ENCODE results near the gene ARMC2.
"Not testable (repeated sequence)": the region's sequence is repeated elsewhere in the genome, so short reads cannot be mapped to it uniquely, and the experiment has no call there.

The ARMC2 gene, protein sequence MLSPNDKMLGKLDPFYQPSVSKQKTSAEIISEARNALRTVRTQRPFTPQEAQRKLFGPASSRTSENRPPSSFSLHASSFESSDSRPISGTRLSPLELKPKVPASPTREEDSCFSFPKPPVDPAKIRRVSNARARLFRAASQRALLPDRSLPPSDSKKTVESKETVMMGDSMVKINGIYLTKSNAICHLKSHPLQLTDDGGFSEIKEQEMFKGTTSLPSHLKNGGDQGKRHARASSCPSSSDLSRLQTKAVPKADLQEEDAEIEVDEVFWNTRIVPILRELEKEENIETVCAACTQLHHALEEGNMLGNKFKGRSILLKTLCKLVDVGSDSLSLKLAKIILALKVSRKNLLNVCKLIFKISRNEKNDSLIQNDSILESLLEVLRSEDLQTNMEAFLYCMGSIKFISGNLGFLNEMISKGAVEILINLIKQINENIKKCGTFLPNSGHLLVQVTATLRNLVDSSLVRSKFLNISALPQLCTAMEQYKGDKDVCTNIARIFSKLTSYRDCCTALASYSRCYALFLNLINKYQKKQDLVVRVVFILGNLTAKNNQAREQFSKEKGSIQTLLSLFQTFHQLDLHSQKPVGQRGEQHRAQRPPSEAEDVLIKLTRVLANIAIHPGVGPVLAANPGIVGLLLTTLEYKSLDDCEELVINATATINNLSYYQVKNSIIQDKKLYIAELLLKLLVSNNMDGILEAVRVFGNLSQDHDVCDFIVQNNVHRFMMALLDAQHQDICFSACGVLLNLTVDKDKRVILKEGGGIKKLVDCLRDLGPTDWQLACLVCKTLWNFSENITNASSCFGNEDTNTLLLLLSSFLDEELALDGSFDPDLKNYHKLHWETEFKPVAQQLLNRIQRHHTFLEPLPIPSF

DNA sequence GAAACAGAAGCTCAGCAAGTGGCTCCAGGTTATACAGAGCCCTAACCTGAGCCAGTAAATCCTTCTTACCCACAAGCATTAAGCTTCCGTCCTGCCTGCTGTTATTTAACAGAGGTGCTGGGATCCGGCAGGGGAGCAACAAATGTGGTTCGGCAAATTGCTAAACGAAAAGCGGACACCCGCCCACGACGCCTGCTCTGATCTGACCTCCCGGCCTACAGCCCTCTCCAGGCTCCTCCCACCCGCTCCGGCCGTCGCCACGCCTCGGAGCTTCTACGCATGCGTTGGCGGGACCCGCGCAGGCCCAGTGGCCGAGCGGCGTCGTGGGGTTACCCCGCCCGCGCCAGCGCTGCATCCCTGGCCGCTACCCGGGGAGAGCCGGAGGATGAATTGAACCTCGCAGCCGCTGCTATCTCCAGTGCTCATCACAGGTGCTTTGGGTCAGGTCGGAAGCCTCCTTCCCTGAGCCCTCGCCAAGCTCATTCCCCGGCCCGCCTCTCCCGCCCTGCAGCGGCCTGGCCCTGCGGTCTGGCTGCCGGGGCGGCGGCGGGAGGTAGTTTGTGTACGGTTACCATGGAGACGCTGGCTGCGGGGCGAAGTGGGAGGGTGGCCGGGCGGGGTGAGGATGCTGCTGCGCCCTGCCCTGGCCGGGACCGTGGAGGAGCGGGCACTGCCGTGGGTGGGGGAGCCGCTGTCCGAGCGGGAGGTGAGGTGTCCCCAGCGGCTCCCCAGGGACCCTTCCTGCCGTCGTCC, at the start of gene ARMC2:
Gene ARMC2 (plus strand): TSS at position 307 of the 753 bp plus-strand sequence. CDS start 5,846 bp downstream, outside the sequence.
- DNase-seq (ENCODE audit: low spot score): peak; percentile 89

DNA sequence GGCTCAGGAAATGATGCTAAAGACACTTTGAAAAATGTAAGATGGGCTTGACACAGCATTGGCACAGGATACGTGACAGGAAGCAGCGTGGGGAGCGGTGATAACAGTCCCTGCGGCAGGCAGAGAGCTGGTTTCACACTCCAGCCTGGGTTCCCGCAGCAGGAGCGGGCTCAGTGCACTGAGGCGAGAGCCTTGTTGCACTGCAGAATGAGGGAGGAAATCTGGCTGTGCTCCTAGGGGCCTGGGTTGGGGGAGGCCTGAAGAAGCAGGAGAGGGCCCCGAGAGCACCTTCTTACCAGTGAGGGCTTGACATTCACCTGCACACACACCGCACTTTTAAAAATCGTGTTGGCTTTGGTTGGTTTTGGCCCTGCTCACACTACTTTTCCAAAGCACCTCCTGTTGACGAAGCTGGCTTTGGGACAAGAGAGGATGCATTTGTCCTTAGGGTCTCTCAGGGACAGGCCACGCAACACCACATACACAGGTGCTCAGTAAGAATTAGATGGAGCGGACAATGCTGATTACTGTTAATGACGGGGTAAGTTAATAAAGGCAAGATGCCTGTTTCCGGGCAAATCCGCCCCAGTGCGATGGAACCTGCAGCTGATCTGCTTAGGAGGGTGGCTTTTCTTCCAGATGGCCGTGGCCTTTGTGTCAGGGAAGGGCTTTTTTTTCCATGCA, 49.4 kb upstream of the ARMC2 start:
- no peak for DNase-seq (ENCODE audit: low spot score)

DNA sequence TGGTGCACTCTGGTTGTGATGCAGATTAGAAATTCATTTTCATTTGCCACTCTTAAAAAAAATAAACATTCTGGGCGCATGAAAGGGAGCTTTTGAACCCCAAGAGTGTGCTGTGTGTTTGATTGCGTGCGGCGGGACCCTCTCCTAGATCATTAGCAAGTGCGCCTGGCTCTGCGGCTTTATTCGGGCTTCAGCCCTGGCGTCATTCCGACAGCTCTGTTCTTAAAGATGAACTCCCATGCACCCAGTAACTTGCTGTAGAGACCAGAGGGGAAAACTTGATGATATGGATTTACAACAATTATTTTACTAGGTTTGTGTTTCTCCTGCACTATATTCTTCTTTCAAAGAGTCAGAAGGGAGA, 48.9 kb upstream of the ARMC2 start:
- DNase-seq (ENCODE audit: low spot score): no peak

DNA sequence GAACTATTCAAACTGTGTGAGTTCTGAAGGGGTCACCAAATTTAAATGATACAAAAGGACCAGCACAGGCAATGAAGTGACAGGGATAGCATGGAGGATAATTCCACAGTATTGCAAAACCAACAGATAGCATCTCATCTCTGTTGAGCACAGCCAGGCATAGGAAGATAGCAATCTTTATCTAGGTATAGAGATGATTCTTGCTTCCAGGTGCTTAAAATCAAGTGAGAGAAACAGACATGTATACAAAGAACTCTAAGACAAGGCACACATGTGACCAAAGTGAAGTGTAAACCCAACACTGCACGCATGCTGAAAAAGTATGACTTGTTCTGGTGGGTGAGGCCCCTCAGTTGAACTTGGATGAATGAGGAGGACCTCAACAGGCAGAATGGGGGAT, 48.4 kb upstream of the ARMC2 start:
- DNase-seq (ENCODE audit: low spot score): peak; percentile 60

DNA sequence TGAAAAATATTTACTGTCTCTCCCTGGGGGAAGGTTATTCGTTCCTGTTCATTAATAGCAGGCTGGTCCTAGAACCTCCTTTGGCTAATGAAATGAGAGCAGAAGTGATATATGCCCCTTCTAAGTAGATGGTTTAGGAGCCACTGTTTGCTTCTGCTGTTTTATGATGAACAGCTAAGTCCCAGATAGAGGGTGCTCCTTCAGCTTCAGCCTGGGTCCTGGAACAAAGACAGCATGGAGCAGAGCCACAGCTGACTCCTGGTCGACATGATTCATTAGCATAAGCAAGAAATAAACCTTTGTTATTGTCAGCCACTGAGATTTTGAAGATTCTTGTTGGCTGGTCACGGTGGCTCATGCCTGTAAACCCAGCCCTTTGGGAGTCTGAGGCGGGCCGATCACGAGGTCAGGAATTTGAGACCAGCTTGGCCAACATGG, 47.8 kb upstream of the ARMC2 start:
- peak; percentile 96 for DNase-seq (ENCODE audit: low spot score)

DNA sequence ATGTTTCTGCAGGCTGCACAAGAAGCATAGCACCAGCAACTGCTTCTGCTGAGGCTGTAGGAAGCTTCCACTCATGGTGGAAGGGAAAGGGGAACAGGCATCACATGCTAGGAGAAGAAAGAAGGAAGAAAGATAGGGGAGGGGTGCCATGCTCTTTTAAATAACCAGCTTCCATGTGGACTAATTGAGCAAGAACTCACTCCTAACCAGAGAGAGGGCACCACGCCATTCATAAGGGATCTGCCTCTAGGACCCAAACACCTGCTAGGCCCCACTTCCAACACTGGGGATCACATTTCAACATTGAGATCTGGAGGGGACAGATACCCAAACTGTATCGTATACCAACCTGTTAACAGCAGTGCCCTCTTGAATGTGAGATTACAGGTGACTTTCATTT, 46.9 kb upstream of the ARMC2 start:
- DNase-seq (ENCODE audit: low spot score): peak; percentile 51

DNA sequence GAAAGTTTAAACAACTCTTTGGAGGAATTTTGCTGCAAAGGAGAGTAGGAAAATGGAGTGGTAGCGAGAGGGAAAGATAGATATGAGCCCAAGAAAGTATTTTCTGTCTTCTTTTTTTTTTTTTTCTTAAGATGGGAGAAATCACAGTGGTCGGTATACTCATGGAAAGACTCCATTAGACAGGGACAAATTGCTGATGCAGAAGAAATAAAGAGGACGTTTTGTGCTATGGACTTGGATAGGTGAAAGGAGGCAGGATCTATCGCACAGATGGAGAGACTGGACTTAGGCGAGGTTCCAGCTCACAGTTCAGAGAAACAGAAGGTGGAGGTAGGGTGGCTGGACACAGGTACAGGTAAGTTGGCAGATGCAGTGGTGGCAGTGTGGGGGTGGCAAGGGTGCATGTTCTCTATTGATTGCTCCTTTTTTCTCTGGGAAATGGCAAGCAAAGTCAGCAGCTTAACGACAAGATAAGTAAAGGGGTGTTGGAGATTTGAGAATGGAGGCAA, 44.2 kb upstream of the ARMC2 start:
- no peak for DNase-seq (ENCODE audit: low spot score)

DNA sequence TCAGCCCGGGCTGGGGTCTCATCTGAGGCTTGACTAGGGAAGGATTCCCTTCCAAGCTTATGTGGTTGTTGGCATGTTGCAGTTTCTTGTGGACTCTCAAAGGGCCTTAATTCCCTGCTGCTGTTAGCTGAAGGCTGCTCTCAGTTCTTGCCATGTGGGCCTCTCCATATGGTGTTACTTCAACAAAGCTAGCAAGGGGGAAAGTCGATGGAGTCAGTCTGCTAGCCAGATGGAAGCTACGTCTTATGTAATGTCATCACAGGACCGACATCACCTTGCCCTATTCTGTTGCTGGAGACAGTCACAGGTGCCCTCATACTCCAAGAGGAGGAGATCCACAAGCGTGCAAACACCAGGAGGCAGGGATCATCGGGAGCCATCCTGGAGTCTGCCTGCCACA, 43.3 kb upstream of the ARMC2 start:
- no peak for DNase-seq (ENCODE audit: low spot score)

DNA sequence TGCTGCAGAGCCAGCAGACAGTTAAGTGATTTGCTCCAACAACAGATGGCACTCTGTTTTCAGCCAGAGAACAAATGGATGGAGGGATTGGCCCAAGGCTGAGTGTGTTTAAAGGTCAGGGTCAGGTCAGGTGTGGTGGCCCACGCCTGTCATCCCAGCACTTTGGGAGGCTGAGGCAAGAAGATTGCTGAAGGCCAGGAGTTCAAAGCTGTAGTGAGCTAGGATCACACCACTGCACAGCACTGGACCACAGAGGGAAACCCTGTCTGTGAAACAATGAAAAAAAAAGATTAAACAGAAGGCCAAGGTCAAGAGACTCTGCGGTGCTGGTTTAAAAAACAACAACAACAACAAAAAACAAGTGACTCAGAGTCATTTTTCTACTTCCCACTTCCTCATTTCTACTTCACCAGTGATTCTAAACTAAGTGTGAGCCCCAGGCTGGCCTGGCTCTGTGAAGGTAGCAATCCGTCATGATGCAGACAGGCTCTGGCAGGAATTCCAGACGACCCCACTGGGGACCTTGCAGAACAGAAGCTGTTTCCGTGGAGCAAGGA, 42.5 kb upstream of the ARMC2 start:
- no peak for DNase-seq (ENCODE audit: low spot score)

DNA sequence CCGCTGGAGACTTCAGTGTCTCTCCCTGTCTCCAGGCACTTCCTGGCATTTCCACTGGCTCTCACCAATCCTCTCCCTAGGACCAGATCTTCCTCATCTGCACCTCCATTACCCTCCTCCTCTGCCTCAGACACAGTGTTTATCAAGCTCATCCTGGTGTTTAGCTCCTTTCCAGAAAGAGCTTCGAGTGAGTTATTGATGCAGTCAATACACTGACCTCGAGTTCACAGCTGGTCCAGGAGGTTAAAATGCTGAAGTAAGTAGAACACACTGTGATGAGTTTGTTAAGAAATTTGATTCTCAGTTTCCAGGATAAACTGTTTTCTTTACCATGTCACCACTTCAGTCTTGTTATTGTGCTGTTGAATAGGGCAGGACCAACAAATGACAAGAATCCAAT, 42.1 kb upstream of the ARMC2 start:
- DNase-seq (ENCODE audit: low spot score): no peak

DNA sequence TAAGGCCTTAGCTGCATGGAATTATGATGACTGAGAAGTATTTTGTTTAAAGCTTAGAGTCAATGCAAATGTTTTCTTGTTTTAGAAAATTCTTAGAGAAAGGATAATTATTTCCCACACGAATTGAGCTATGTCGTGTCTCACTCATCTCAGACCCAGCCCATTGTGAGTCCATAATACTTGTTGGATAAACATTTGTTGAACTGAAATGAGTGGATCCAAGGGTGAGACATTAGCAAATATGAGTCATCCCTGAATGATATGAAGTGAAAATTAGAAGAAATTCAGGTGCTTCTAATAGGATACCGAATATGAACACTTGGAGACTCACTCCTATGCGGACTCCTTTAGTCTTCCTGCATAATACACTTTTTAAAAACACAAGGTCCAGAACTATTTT, 41.6 kb upstream of the ARMC2 start:
- DNase-seq (ENCODE audit: low spot score): no peak

DNA sequence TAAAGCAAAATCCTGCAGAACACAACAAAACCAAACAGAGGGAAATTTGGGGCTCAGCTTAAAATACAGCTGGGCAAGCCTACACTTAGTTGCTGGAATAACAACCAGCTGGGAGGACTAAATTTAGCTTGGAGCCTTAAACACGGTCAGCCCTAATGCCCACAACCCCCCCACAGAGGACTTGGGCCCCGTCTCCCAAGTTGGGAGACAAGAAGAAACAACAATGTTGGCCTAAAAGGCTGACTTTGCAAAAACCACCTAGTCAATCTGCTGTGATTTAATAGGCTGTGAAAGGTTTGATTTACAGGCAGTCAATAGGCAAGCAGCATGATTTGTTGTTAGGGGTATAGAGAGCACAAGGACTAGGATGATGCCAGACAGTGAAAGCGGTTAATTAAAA, 40.3 kb upstream of the ARMC2 start:
- DNase-seq (ENCODE audit: low spot score): no peak

DNA sequence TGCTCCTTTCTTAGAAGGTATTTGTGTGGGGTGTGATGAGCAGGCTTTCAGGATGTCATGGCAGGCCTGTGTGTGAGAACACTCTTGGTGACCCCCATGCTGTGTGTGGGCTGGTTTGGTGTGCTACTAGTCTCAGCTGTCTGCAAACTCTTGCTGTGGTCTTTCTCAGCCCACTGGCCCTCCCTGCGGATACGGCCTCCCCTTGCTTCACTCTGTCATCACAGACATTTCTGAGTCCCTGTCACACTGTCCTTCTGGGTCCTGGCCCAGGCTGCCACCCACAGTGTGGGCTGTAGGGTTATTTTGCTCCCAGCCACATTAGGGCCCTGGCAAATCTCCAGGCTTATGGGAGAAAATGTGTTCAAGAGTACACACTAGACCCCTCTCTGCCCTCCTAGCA, 39.0 kb upstream of the ARMC2 start:
- DNase-seq (ENCODE audit: low spot score): no peak

DNA sequence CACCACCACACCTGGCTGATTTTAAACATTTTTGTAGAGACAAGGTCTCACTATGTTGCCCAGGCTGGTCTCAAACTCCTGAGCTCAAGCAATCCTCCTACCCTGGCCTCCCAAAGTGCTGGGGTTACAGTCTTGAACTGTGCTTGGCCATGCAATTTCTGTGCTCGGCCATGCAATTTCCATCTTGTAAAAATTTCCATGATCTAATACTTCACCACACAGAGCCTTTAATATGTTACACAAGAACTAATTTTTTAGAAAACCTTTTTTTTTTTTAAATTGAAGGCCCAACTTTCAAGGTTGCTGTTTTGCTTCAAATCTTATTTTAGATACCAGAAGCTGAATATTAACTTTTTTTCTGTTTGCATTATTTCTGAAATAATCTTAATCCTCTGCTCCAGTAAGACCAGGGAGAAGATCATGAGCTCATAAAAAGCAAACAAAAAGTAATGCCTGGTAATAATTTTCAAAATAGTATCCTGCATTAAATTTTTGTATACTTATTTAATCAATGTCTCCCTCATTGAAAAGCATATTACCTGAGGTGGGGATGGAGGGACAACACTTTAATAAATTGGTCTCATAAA, 38.1 kb upstream of the ARMC2 start:
- no peak for DNase-seq (ENCODE audit: low spot score)

DNA sequence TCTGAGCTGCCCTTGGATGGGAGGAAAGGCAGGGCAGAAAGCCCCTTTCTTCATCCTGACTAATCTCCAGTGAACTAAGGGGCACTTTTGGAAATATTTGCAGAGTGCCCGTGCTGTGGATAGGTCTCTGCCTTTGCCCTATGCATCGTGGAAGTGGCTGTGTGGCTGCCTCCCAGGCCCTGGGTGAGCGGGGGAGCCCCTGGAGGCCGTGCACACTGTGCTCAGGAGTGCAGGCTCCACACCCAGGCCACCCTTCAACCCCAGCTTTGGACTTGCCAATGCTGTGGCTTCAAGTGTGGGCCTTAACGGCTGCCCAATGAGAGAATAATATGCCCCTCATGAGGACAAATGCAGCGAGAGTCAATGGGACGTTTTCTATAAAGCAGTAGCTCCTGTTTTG, 36.7 kb upstream of the ARMC2 start:
- no peak for DNase-seq (ENCODE audit: low spot score)

DNA sequence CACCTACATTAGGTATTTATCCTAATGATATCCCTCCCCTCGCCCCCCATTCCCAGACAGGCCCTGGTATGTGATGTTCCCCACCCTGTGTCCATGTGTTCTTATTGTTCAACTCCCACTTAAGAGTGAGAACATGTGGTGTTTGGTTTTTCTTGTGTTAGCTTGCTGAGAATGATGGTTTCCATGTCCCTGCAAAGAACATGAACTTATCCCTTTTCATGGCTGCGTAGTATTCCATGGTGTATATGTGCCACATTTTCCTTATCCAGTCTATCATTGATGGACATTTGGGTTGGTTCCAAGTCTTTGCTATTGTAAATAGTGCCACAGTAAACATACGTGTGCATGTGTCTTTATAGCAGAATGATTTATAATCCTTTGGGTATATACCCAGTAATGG, 35.0 kb upstream of the ARMC2 start:
- not testable (repeated sequence) for DNase-seq (ENCODE audit: low spot score)

DNA sequence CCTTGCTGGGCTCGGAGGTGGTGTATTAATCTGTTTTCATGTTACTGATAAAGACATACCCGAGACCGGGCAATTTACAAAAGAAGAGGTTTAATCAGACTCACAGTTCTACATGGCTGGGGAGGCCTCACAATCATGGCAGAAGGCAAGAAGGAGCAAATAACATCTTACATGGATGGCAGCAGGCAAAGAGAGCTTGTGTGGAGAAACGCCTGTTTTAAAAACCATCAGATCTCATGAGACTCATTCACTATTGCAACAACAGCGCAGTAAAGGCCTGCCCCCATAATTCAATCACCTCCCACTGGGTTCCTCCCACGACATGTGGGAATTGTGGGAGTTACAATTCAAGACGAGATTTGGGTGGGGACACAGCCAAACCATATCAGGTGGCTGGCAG, 30.9 kb upstream of the ARMC2 start:
- DNase-seq (ENCODE audit: low spot score): not testable (repeated sequence)

DNA sequence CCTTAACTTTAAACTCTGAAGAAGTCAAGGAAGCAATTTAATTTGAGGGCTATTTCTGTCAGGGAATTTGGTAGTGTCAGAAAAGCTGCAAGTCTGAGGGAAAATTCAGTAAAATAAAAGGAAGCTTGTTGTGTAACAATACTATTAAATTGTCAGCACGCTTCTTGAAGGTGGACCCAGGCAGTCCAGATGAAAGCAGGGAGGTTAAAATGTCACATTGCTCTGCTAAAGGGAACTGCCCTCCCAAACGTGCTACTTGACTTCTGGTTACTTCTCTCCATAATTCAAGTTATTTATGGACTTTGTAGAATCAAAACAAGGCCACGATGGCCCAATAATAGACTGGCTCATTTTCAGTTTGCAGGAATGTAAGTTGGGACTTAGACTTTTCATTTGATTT, 28.2 kb upstream of the ARMC2 start:
- no peak for DNase-seq (ENCODE audit: low spot score)

DNA sequence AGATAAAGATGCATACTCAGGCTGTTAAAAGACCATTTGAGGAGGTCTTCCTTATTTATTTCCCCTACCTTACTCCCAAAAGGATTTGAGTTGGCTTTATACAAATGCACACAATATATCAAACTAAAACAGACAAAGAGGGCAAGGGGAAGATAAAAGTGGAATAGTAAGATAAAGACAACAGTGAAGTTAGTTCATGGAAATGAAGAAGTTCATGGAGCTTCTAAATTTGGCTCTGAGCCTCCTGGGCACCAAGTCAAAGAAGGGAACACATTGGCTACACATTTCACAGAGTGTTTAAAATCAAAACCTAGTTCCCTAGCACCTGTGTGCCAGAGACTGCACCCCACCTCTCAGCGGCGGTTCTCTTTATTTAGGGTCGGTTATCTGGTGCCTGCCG, 25.8 kb upstream of the ARMC2 start:
- no peak for DNase-seq (ENCODE audit: low spot score)

DNA sequence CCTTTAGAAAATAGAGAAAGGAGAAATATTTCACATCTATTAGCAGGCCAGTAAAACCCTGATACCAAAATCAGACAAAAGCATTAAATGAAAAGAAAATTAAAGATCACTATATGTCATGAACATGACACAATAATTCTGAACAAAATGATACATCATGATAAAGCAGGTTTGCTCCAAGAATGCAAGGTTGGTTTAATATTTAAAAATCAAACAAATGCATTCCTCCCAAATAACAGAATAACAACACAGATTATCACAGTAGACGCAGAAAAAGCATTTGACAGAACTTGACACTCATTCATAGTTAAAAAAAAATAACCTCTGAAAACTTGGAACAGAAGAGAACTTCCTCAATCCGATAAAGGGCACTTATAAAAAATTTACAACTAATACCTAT, 22.9 kb upstream of the ARMC2 start:
- no peak for DNase-seq (ENCODE audit: low spot score)

DNA sequence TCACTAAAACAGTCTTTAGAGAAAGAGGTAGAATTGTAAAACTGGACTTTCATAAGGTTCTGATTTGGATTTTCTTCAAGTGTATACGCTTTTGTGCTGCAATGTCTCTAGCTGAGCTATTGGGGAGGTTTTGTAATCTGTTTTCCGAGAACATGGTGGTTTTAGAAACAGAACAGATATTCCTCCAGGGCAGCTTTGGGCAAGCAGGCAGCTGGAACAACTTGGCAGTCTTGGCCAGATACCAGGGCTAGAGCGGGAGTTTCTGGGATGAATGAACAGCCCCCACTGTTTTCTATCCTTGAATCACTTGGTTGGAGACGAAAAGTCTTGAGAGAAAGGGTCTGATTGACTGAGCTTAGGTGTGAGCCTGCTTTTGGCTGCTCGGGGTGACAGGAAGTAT, 17.1 kb upstream of the ARMC2 start:
- peak; percentile 34 for DNase-seq (ENCODE audit: low spot score)
